Measurements from ENCODE around the gene ZNF70.

The ZNF70 gene

GRCh38 chr22:23756891-23757290 is 6.0 kb upstream of the ZNF70 start:
- DNase-seq (ENCODE audit: low spot score): no peak

- no peak for DNase-seq (ENCODE audit: low spot score)
These were observed 4.8 kb upstream of the ZNF70 start for GRCh38 chr22:23755711-23756110.

GRCh38 chr22:23754980-23755636 is 4.2 kb upstream of the ZNF70 start:
- peak; percentile 95 for DNase-seq (ENCODE audit: low spot score)

GRCh38 chr22:23754220-23754919 is 3.5 kb upstream of the ZNF70 start, which contains the start of gene VPREB3:
TSS of gene VPREB3 (minus strand) at chr22:23754425. CDS start at chr22:23754363, 62 bp downstream.
- no peak for DNase-seq (ENCODE audit: low spot score)

- no peak for DNase-seq (ENCODE audit: low spot score)
These were observed 2.5 kb upstream of the ZNF70 start for GRCh38 chr22:23753385-23753784.

- no peak for DNase-seq (ENCODE audit: low spot score)
These were observed 1.8 kb upstream of the ZNF70 start for GRCh38 chr22:23752750-23753149.

GRCh38 chr22:23752090-23752691 is 1.3 kb upstream of the ZNF70 start:
- no peak for DNase-seq (ENCODE audit: low spot score)

- DNase-seq (ENCODE audit: low spot score): no peak
These were observed 607 bp upstream of the ZNF70 start for GRCh38 chr22:23751441-23751996.

GRCh38 chr22:23750367-23750713 is 572 bp downstream of the ZNF70 start:
- no peak for DNase-seq (ENCODE audit: low spot score)

- DNase-seq (ENCODE audit: low spot score): no peak
These were observed 1.0 kb downstream of the ZNF70 start for GRCh38 chr22:23749841-23750301.

- no peak for DNase-seq (ENCODE audit: low spot score)
These were observed 5.1 kb downstream of the ZNF70 start for GRCh38 chr22:23745791-23746190.

- DNase-seq (ENCODE audit: low spot score): no peak
These were observed 6.4 kb downstream of the ZNF70 start for GRCh38 chr22:23744485-23744884.

- DNase-seq (ENCODE audit: low spot score): no peak
These were observed 6.9 kb downstream of the ZNF70 start for GRCh38 chr22:23744001-23744400.

- DNase-seq (ENCODE audit: low spot score): no peak
These were observed 7.6 kb downstream of the ZNF70 start for GRCh38 chr22:23743303-23743705.

- DNase-seq (ENCODE audit: low spot score): no peak
These were observed 8.2 kb downstream of the ZNF70 start for GRCh38 chr22:23742505-23743264.

GRCh38 chr22:23737696-23738095 is 13.2 kb downstream of the ZNF70 start:
- no peak for DNase-seq (ENCODE audit: low spot score)

- peak; percentile 57 for DNase-seq (ENCODE audit: low spot score)
These were observed 22.8 kb downstream of the ZNF70 start for GRCh38 chr22:23728108-23728507.

- no peak for DNase-seq (ENCODE audit: low spot score)
These were observed 28.2 kb downstream of the ZNF70 start for GRCh38 chr22:23722724-23723123.

GRCh38 chr22:23722160-23722559 is 28.8 kb downstream of the ZNF70 start:
- DNase-seq (ENCODE audit: low spot score): no peak

- DNase-seq (ENCODE audit: low spot score): no peak
These were observed 30.1 kb downstream of the ZNF70 start for GRCh38 chr22:23720855-23721254.

GRCh38 chr22:23718371-23719165 is 32.3 kb downstream of the ZNF70 start:
- DNase-seq (ENCODE audit: low spot score): no peak

Data from pons (tissue), 1 donor.